ENCODE data around the gene TSPAN15.

The TSPAN15 gene

DNA sequence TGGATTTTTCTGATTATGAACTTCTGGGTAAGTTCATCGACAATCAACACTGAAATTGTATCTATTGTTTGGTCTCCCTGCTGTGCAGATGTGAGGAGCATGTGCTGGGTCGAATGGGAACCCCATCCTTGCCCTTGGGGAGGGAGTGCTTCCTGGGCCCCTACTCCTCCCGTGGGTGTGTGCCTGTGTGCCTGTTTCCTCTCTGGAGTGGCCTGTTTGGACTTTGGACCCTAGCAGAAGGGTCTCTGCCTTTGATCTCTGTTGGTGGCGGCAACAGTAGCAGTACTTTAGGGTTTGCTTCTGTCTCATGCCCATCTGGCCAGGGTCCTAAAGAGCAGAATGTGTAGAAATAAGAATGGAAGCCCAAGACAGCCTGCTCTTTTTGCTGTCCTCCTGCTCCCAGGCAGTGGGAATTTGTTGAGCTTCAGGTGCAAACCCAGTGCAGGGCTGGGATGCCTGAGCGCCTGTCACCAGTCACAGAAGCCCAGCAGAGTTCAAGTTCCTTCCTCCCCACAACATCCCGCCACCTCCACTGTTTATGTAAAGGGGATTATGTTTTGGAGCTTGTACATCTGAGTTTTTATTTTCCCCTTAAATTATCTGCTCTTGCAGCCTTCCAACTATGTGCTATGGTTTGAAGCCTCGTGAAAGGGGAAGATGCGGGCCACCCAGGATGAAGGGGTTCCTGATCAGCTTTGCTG, 33.1 kb upstream of the TSPAN15 start:
- no peak for DNase-seq

DNA sequence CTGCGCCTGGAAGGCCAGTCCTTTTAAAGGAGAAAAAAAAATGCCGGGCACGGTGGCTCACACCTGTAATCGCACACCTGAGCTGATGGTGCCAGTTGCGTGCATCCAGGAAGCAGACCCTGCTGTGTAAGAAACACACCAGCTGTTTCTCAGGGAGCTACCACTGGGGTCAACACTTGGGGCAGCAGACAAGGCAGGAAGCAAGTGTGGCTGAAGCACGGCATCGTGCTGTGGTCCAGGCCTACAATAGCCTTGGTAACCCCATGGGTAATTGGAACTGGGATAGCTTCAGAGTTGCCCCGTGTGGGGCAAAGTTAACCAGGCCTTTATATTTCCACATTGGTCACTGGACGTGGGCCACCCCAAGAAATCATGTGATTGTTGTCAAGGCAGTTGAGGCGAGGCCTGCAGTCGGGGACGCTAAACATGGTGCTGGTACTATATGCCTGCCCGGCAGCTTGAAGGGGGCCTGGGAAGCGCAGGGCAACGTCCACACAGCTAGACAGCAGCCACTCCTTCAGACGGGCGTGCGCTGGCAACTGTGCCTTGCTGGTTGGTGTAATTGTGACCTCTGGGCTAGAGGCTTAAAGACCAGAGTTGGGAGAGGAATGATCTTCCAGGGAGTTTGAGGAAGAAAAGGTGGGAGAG, 32.0 kb upstream of the TSPAN15 start:
- no peak for DNase-seq

DNA sequence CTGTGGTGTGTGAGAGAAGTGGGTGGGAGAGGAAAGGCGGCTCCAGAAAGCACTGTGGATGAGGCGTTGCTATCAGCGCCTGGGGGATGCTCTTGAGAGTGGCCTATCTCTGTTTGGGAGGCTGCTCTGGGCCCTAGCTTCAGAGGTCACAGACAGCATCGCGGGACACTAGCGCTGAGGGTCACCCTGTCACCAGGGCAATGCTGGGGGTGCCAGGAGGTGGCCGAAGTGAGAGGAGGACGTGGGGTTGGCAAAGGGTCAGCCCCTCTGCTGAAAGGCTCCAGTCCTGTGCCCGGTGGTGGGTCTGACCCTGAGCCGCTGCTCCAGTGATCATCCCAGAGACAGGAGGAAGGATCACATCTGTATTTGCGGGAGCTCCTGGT, 31.5 kb upstream of the TSPAN15 start:
- no peak for DNase-seq

DNA sequence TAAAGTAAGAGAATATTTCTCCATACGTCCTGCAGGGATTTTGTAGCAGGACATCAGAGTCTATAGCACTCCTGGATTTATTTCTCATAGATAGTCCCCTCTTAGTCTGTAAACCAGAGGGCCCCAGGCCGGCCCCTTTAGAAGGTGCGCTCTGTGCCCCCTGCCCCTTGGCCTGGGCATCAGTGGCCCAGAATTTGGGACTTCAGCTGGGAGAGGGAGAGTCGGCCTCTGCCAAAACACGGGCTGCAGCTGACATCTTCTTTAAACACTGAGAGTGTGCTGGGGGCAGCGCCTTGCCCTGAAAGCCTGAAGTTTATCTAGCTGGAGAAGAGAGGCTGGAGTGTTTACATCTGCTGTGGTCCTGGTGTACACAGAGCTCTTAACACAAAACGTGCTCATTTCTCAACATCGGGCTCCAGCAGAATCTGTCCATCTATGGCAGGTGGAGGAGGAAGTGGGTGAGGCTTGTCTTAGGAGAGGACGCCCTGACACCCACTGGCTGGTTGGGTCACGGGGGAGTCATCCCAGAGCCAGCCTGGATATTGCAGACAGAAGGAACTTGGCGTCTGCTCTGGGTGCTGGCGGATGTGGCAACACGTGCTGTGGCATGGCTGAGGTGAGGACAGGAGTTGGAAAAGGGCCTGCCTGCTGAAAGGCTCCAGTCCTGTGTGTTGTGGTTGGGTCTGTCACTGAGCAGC, 29.5 kb upstream of the TSPAN15 start:
- DNase-seq = no peak

DNA sequence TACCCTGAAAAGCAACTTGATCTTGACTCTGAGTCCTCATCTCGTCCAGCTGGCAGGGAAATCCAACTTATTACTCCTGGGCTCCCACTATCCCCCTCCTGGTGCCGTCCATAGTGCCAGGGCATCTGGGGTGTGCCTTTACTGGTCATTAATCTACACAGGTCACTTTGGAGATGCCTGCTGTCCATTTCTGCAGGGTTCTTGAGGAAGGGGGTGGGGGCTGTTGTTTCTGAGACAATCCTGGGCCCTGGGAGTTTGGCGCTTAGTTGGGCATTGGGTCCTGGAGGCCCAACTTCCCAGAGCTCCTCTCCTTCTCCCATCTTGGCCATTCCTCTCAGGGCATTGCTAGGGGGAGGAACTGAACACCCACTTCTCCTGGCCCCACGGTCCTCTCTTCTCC, 28.6 kb upstream of the TSPAN15 start:
- DNase-seq = no peak

DNA sequence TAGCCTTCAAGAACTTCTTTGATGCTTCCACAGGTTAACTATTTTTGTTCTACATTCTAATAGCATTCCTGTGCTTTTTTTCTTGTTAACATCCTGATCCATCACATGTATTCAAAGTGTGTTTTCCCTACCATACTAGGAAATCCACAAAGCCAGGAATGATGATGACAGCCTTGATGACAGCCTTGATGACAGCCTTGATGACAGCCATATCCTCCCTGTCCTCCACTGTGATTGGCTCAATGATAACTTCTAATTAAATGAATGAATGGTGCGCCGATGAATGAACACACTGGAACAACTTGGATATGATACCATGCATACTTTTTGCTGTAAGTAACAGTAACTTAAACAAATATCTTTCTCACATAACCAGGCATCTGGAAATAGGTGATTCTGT, 26.2 kb upstream of the TSPAN15 start:
- no peak for DNase-seq

DNA sequence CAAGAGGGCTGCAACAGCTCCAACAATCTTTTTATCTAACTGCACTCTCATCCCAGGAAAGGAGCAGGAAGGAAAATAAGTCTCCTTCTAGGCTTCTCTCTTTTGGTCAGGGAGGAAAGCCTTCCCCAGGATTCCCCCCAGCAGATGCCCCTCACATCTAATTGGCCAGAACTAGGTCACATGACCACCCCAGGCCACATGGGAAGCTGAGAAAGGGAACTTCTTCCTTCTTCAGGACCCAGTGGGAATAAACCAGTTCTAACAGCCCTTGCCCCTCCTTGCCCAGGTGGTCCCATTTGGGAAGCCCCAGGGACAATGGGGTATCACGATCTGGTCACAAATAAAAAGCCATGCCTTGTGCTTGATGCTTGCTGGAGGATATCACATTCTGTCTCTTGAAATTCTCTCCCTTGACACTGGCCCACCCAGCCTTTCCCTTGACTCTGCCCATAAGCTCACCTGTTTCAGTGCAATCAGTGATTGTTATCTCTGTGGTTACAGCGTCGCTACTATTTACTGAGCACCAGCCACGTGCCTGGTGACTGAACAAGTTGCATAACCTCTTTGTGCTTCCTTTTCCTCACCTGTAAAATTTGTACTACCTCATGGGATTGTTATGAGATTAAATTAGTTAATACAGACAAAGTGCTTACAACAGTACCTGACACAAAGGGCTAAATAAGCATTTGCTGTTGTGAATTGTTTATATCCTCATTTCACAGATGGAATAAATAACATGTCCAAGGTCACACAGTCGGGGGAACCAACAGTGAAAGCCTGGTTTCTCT, 25.6 kb upstream of the TSPAN15 start:
- no peak for DNase-seq

DNA sequence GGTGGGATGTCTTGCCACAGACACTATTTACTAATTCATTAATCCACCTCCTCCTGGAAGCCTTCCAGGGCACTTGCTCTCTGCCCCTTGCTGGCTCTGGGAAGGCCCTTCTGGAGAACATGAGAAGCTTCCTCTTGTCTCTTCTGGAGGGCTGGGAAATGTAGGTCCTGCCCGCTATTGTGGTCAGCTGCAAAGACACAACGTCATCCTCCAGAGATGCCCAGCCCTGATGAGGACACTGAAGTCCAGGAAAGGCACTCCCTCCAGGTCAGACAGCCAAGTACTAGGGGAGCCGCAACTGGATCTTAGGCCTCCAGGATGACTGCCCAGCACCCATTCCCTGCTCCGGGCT, 24.9 kb upstream of the TSPAN15 start:
- no peak for DNase-seq

DNA sequence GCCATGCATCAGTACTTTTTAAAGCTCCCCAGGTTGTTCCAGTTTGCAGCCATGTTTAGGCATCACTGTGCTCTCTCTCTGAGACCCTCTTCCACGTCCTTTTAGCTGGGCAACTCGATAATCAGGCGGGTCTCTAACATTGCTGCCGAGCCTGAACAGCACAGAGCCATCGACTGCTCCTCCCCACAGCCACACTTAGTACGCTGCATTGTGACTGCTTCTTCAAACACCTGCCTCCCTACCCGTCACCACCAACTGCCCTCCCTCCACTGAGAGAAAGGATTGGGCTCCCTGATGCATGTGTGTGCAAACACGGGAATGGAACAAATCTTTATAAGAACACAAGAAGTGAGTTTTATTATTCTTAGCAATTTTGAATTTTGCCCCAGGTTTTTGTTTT, 23.1 kb upstream of the TSPAN15 start:
- DNase-seq = peak; percentile 11

DNA sequence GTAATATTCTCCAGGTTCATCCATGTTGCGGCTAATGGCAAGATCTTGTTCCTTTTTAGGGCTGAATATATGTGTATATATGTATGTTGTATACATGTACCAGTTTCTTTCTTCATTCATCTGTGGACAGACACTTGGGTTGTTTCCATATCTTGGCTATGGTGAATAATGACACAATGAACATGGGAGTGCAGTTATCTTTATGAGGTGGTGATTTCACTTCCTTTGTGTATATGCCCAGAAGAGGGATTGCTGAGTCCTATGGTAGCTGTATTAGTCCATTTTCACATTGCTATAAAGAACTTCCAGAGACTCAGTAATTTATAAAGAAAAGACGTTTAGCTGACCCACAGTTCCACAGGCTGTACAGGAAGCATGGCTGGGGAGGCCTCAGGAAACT, 17.1 kb upstream of the TSPAN15 start:
- no peak for DNase-seq

DNA sequence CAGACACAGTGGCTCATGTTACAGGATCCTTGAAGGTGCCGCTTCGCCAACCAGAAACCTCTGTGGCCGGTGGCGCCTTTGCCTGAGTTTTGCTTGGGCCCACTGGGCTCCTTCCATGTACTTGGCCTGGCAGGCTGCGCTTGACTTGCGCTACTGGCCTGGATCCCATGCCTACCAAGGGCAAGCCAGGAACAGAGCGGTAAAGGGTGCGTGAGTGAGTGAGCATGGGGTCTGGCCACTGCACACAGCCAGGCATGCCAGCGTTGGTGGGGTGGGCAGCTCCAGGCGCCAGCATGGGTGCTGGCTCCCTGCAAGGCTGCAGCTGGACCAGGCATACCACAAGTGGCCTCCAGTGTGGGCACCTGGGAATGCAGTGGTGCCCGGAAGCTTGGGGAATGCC, 16.3 kb upstream of the TSPAN15 start:
- no peak for DNase-seq

DNA sequence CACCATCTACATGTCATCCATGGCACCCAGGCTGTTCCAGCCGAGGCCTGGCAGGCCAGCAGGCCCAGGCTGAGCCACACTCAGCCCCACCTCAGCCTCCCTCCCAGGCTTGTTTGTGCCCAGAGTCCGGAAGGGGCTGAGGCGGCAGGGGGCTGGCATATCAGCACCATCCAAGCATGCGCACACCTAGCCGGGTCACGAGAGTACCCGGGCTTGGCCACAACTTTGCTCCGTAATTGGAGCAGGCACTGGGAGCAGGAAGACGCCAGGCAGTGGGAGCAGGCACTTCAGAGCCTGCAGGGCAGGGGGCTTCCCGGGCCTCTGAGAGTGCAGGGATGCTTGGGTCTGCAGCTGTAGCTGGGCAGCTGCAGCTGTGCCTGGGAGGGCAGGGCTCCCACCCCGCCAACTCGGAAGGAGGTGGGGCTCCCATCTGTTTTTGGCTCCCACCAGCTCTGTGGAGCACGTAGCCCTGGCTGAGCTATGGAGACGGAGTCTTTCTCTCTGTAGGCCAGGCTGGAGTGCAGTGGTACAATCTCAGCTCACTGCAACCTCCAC, 15.2 kb upstream of the TSPAN15 start:
- no peak for DNase-seq

DNA sequence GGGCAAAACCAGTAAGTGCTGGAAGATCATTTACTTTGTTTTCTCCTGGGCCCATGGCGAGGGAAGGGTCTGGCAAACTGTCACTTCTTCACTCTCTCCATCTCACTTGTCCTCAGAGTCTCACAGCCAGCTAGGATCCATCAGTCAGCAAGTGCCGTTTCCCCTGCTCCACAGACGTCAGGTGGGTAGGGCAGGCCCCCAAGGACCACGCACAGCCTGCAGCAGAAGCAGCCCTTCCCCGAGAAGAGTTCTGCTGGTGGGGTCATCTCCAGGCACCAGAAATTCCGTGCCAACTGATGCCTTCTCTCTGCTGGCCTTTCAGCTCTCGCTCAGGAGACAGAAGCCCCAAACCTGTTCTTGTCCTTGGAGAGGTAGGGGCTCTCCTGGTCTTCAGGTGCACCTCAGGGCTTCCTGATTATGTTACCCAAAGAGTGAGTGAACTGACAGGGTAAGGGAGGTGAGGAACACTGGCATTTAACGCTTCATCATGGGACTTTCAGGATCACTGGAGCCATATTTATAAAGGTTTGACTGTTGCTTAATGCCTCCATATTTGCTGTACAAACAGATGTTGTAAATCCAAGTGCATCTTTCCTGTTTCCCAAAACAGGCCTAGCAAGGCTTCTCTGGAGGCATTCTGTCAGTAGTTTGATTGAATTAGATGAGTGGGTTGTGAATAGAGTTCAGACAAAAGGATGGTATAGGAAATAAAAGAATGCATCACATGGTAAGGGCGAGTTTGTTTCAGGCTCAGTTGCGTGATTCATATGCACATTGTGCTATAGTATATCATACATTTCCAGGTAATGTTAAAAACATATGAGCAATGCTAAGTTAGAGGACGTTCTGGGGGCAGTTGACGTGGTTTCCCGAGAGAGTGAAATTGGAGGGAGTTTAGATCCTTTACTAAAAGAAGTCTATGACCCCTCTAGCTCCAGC, 13.7 kb upstream of the TSPAN15 start:
- DNase-seq = no peak

DNA sequence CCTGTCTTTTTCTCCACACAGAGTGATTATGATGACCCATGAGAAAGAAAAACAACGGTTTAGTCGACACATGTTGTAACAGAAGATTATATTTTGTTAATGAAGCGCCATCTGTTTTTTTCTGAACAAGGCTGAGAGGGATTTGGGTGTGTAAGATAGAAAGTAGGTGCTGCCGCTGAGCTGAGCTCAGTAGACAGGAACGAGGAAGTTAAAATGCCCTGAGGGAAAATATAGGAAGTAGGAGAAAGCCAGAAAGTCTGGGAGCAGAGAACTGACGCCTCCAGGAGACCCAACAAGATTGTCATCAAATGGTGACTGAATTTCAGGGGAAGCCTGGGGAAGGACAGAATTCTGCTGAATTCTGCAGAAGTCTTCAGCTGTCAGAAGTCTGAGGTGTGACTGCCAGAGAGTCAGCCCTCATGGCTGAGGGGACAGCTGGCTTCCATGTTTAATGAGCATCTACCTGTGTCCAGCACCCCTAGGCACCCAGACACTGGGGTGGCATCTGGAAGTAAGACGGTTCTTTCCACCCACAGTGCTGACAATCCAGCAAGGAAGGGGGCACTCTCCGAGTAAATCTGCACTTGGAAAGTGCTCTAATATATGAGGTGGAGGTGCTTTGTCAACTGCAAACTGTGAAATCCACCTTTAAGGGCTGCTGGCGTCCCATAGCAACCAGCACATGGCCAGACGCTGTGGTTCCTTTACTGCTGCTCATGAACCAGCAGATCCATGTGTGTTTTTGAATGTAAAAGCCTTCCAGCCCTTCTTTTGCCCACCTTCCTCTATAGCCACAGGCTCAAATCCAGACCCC, 12.5 kb upstream of the TSPAN15 start:
- DNase-seq = no peak

DNA sequence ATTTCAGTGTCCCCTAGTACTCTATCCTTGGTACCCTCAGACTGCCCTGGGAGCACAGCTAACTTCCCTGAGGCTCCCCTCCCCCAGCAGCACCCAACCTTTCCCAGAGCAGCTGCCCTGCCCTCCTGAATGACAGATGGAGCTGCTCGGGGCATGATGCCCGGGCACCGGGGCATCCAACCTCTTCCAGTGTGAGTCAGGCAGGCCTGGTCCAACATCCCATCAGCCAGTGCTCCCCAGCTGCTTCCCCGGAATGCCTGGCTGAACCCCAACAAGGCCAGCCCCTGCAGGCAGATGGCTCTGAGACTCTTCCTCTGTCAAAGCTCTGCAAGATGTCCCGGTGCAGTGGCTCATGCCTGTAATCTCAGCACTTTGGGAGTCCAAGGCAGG, 11.9 kb upstream of the TSPAN15 start:
- no peak for DNase-seq

DNA sequence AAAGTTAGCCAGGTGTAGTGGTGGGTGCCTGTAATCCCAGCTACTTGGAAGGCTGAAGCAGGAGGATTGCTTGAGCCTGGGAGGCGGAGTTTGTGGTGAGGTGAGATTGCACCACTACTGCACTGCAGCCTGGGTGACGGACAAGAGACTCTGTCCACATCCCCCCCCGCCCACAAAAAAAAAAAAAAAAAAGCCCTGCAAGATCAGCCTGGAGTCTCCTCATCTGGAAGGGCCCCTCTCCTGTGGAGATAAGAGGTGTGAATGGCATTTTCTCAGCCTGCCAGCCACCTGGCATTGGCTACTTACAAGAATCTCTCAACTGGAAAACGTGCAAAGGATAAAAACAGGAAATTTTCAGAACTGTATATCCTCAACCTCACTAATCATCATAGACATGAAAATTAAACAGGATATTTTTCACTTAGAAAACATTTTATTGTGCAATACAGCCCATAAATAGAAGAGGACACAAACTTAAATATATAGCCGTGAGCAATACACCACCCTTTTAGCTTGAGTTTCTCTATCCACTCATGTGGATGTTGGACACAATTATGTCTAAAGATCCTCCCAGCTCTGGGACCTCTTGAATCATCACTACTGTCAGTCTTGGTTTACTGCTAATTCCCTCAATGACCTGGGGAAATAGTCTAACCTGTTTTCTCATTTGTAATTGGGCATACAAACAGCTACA, 11.3 kb upstream of the TSPAN15 start:
- DNase-seq = no peak

DNA sequence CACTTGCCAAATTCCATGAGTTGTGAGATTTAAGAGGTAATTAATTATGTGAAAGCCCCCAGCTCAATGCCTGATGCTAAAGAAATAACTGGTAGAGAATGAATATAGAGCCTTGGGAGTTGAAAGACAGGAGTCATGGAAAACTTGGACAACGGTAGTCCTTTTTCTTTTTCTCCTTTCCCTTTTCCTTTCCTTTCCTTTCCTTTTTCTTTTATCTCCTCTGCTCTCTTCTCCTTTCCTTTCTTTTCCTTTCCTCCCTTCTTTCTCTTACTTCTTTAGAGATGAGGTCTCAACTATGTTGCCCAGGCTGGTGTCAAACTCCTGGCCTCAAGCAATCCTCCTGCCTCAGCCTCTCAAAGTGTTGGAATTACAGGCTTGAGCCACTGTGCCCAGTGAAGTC, 7.9 kb upstream of the TSPAN15 start:
- no peak for DNase-seq

DNA sequence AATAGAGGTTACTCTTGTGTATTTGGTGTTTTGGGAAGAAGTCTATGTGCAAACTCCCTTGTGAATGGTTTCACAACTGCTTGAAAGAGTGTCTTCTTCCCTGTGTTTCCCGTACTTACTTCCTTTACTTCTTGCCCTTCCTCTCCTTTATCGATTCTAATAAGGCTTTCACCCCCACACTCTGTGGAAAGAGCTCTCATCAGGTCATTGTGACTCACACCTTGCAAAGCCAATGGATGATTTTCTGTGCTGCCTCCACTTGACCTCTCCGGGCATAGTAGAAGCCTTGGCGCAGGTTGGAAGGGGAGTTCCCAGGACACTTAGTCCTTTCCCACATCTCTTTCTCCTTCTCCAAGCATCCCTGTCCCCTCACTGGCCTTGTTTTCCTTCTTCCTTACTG, 6.2 kb upstream of the TSPAN15 start:
- no peak for DNase-seq

DNA sequence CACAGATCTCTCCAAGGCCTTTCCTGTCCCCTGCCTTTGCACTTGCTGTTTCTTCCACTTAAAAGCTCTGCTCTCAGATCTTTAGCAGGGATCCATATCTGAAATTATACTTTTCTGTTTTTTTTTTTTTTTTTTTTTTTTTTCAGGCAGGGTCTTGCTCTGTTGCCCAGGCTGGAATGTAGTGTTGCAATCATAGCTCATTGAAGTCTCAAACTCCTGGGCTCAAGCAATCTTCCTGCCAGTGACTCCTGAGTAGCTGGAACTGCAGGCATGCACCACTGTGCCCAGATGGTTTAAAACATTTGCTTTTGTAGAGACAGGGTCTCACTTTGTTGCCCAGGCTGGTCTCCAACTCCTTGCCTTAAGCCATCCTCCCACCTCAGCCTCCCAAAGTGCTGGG, 5.0 kb upstream of the TSPAN15 start:
- DNase-seq = no peak

DNA sequence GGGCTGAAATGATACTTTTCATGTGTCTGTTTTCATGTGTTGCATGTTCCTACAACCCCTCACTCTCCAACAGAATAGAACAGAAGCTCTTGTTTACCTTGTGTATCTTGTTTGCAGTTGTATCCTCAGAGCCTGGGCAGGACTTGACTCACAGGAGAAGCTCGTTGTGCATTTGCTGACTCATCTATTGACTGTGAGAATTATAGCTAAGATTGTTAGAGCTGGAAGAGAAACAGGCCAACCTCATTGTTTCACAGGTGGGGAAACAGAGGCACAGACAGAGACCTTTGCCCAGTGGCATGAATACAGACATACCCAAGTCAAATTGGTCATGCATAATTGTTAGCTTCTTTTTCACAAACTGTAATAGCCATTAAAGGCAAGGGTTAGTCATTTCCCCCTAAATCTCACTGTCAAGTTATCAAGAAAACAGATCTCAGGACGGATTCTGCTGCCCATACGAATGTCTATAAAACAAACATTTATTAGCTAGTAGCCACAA, 4.6 kb upstream of the TSPAN15 start:
- DNase-seq = no peak

DNA sequence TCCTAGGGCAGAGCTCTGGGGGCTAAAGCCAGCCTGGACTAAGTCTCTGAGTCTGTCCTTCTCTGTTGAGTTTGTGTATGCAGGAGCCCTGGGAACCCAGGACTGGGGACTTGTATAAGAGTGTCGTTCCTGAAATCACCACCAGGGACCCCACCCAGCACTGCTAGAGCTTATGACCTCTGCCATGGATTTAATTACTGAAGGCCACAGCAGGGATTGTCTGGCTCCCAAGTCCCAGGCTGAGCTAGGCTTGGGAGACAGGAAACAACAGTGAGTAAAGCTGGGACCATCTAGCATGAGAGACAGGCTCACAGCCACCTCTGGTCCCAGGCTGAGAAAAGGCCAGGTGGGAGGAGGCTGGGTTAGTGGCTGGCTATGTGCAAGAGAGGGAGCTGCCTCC, 1.4 kb upstream of the TSPAN15 start:
- DNase-seq = no peak
